T47D (cell line): Measurements from ENCODE around the gene VILL.

Experiments
- DNase-seq, 2 experiments: peaks; one replicate each; pipeline versions ENCODE4 v3.0.0 to v3.0.0-alpha.2; 2011 to 2012; ENCODE audit warnings: low read depth in 1 of 2, low spot score in 1 of 2
- JUND ChIP-seq: IDR thresholded peaks from 2 replicates; pipeline ENCODE4 v1.6.1; 2012; ENCODE audit warnings: low read depth
- in situ Hi-C: cut with HindIII; loops from 2 replicates; pipeline ENCODE4 v1.10.0; 2016; ENCODE audit warnings: low sequenced_read_pairs, low pct_unique_long_range_greater_than_20kb

VILL gene

GRCh38 chr3:37992271-37993066 lies 1.9 kb downstream of the VILL start:
- DNase-seq = no peak
- in situ Hi-C loops = no loop called here
- no peak for TF ChIP-seq JUND

- DNase-seq = peak in 1 of 2 experiments; percentile 37
- TF ChIP-seq JUND = no peak
- in situ Hi-C loops = no loop called here
Measured at GRCh38 chr3:37993067-37993455, 2.5 kb downstream of the VILL start.

- DNase-seq = no peak
- in situ Hi-C loops = no loop called here
- TF ChIP-seq JUND = no peak
Measured at GRCh38 chr3:37993460-37993819, 2.9 kb downstream of the VILL start.

DNA sequence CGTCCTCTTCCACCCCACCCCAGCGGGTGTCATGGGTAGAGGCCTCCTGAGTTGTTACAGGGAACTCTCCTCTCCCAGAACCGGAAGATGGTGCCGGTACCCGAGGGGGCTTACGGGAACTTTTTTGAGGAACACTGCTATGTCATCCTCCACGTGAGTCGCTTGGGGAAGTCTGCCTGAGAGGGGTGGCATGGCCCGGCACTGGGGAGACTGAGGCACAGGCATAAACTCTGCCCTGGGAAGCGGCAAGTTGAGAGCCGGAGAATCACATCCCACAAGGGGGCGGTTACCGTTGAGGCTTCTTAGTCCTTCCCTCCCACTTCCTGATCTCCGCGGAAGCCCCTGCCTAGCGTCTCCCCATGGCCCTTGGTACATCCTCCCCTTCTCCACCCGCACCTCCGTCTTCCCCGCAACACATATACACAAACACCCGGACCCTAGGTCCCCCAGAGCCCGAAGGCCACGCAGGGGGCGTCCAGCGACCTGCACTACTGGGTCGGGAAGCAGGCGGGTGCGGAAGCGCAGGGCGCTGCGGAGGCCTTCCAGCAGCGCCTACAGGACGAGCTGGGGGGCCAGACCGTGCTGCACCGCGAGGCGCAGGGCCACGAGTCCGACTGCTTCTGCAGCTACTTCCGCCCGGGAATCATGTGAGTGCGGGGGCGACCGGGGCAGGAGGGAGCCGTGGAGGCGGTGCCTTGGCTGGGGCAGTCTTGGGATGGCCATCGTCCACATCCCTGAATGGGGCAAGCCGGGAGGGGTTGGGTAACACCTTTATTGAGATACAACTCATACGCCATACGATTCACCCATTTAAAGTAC lies 3.4 kb downstream of the VILL start:
- no peak for DNase-seq
- in situ Hi-C loops = no loop called here
- no peak for TF ChIP-seq JUND

DNA sequence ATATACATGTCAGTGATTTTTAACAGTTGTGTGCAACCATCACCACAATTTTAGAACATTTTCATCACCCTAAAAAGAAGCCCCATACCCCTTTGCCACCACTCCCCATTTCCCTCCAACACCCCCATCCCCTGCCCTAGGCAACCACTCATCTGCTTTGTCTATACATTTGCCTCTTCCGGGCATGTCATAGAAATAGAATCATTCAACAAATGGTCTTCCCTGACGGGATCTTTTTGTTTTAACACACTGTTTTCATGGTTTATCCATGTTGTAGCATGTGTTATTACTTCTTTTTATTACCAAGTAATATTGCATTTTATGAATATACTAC lies 4.0 kb downstream of the VILL start:
- no peak for DNase-seq
- in situ Hi-C loops = no loop called here
- TF ChIP-seq JUND = no peak

- TF ChIP-seq JUND = no peak
- no peak for DNase-seq
- in situ Hi-C loops = no loop called here
Measured at GRCh38 chr3:37995652-37996641, 5.4 kb downstream of the VILL start.

- in situ Hi-C loops = no loop called here
- TF ChIP-seq JUND = no peak
- DNase-seq = peak; percentile 83 to 94
Measured at GRCh38 chr3:37996785-37997301, 6.3 kb downstream of the VILL start.

DNA sequence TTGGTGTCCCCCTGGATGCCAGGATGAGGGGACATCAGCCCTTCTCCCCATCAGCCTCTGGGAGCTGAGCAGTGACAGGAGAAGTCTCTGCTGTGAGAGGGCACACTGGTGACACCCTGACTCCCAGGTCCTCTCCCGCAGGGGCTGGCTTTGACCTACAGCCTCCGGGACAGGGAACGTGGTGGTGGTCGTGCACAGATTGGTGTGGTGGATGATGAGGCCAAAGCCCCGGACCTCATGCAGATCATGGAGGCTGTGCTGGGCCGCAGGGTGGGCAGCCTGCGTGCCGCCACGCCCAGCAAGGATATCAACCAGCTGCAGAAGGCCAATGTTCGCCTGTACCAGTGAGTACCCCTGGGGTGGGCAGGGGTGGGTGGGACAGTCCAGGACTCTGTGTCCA lies 6.8 kb downstream of the VILL start:
- in situ Hi-C loops = no loop called here
- TF ChIP-seq JUND = no peak
- DNase-seq = no peak

DNA sequence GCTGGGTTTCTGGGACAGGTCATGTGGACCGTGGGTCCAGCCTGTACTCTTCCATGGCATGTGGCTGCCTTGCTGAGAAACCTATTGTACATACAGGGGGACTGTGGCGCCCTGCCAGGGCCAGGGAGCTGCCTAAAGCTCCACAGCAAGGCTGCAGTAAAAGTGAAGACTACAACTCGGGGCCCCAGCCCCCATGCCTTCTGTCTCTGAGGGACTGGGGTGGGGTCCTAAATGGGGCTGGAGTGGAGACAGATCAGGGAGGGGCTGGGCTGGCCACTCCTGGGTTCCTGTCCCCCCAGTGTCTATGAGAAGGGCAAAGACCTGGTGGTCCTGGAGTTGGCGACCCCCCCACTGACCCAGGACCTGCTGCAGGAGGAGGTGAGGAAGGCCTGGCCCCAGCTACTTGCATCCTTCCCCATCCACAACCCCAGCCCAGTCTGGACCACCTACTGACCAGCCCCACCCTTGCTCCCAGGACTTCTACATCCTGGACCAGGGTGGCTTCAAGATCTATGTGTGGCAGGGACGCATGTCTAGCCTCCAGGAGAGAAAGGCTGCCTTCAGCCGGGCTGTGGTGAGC lies 7.3 kb downstream of the VILL start:
- in situ Hi-C loops = no loop called here
- no peak for TF ChIP-seq JUND
- DNase-seq = no peak

DNA sequence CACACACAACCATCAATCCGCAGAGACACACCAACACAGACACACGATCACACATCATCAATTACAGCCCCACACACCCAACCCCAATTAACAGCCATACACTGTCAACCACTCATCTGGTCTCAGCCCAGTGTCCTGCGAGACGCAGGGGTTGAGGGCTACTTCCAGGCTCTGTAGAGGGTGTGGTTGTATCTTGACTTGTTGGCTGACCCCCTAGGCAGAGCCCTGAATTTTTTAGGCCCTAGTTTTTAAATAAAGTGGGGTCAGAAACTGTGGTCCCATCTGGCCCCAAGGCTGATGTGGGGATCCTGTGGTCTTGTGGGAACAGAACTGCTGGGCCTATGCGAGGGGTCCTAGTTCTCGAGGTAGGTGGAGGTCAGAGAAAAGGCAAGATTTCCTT lies 9.2 kb downstream of the VILL start:
- no peak for DNase-seq
- in situ Hi-C loops = no loop called here
- no peak for TF ChIP-seq JUND

- no peak for TF ChIP-seq JUND
- in situ Hi-C loops = no loop called here
- DNase-seq = no peak
Measured at GRCh38 chr3:38000242-38000916, 9.8 kb downstream of the VILL start.
